ENCODE results near the gene MIPEP.

DNA sequence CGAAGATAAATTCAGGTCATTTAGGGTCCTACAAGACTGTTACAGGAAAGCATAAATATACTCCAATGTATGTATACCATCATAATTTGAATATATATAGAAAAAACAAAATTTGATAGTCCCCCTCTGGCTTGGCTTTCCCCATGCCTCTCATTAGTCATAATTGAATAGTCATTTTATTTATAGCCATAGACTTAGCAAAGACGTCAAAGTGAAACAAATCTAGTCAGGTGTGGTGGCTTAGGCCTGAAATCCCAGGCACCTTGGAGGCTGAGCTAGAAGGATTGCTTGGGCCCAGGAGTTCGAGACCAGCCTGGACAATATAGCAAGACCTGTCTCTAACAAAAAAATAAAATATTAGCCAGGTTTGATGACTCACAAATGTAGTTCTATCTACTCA, 177.8 kb downstream of the MIPEP start:
- TF ChIP-seq CTCF (IDR thresholded peaks at IDR 0.05; ENCODE audit: insufficient read depth, low read depth, low read length), result no peak
- TF ChIP-seq EZH2 (IDR thresholded peaks at IDR 0.05; ENCODE audit: insufficient read depth, low read length), result no peak
